Testis (tissue), 3 donors: Measurements from ENCODE around the gene PRKG1. TPM values are rescaled to one million over a fixed set of nuclear protein-coding genes. Genes with fewer than 3 reads are reported as not detected.
"Not testable (repeated sequence)": the region's sequence is repeated elsewhere in the genome, so short reads cannot be mapped to it uniquely, and the experiment has no call there.

Experiments used
- DNase-seq: peaks from one replicate; pipeline ENCODE4 v3.0.0-alpha.2; 2019
- H3K27ac ChIP-seq, 2 donors: fragments of 200-600 bp; sonication (generic); one replicate each; pipeline ENCODE4 v1.5.1; 2019
- H3K27me3 ChIP-seq: fragments of 200-600 bp; sonication (generic); one replicate; pipeline ENCODE4 v1.5.1; 2019
- H3K36me3 ChIP-seq: fragments of 200-600 bp; sonication (generic); one replicate; pipeline ENCODE4 v1.5.1; 2017; ENCODE audit warnings: low read depth; ENCODE audit errors: missing control alignments
- H3K4me1 ChIP-seq: fragments of 200-600 bp; sonication (generic); one replicate; pipeline ENCODE4 v1.5.1; 2019
- H3K4me3 ChIP-seq, 2 donors: fragments of 200-600 bp; sonication (generic); one replicate each; pipeline ENCODE4 v1.5.1; 2017 to 2019
- H3K9me3 ChIP-seq: fragments of 200-600 bp; sonication (generic); one replicate; pipeline ENCODE4 v1.5.1; 2017
- CTCF ChIP-seq, 3 experiments: fragments of 450-650 bp in 2 of 3; fragments of 200-600 bp in 1 of 3; sonication (generic) in 1 of 3; IDR thresholded peaks; one replicate each; pipeline ENCODE4 v1.5.1; 2016 to 2019; ENCODE audit warnings: antibody characterized with exemption in 3 of 3, mild to moderate bottlenecking in 2 of 3, moderate library complexity in 1 of 3
- POLR2A ChIP-seq: fragments of 450-650 bp; IDR thresholded peaks from one replicate; pipeline ENCODE4 v1.6.1; 2017; ENCODE audit warnings: antibody characterized with exemption, mild to moderate bottlenecking, moderate library complexity
- WGBS, 2 donors: methylation state at CpG; one replicate each; pipeline ENCODE4 v1.1.5; 2018; 5-methylcytosine and 5-hydroxymethylcytosine counted together
- intact Hi-C: fragments of 100-400 bp; cut with DNase I; formaldehyde crosslinking; loops from one replicate; pipeline ENCODE4 v1.15.1; 2023; ENCODE audit warnings: low total_unique reads
- polyA plus RNA-seq: library from polyadenylated mRNA; stranded (reverse); fragments of 350-450 nt; fragmentation: Illumina TruSeq; extraction: RNeasy Lipid Tissue Mini Kit (QIAGEN cat#74804); gene quantifications from one replicate; pipeline ENCODE4 v1.2.3, GENCODE V29; 2014; ENCODE audit warnings: low read depth, low replicate concordance; ENCODE audit not compliant: insufficient read depth
- total RNA-seq, 2 donors: library from RNA; depleted of rRNA; stranded (reverse); fragments of >200 nt; gene quantifications; one replicate each; pipeline ENCODE4 v1.2.3, GENCODE V29; 2016

The PRKG1 gene
- total and polyA plus RNA-seq, 3 donors from 2014 or later, result 6.3 to 15.3 (median 12.5) TPM

- no peak for DNase-seq
- intact Hi-C loops, result no loop called here
- TF ChIP-seq CTCF (IDR thresholded peaks at IDR 0.05) (no peak), POLR2A (no peak)
- H3K36me3 ChIP-seq, result no peaks in the 10 kb centered on the region
- H3K4me3 ChIP-seq, result no peak overlapping the region
- no peaks in the 10 kb centered on the region for H3K4me1 ChIP-seq
- 84 to 89% methylated on average over 1 of the region's 1 CpG for WGBS, 2 donors
- H3K27ac ChIP-seq, result no peak overlapping the region
- H3K27me3 ChIP-seq, result no peaks in the 10 kb centered on the region
- no peaks in the 10 kb centered on the region for H3K9me3 ChIP-seq
These were observed 1165.5 kb downstream of the PRKG1 start for GRCh38 chr10:52239771-52240170.

- 96 to 97% methylated on average over 2 of the region's 2 CpGs for WGBS, 2 donors
- Histone ChIP-seq H3K27ac (no peak overlapping the region), H3K9me3 (no peaks in the 10 kb centered on the region), H3K4me3 (no peak overlapping the region), H3K4me1 (no peaks in the 10 kb centered on the region), H3K36me3 (no peaks in the 10 kb centered on the region), H3K27me3 (no peaks in the 10 kb centered on the region)
- DNase-seq, result no peak
- TF ChIP-seq CTCF (IDR thresholded peaks at IDR 0.05) (no peak), POLR2A (no peak)
- intact Hi-C loops, result no loop called here
These were observed 1171.3 kb downstream of the PRKG1 start for GRCh38 chr10:52245547-52245946.

GRCh38 chr10:52247929-52248328 is 1173.6 kb downstream of the PRKG1 start:
- H3K4me3 ChIP-seq, H3K36me3 ChIP-seq, H3K4me1 ChIP-seq, H3K27me3 ChIP-seq, H3K9me3 ChIP-seq, H3K27ac ChIP-seq, DNase-seq, intact Hi-C loops: not testable (repeated sequence)
- 76 to 95% methylated on average over 7 of the region's 7 CpGs for WGBS, 2 donors

- WGBS, 2 donors, result 93 to 96% methylated on average over 4 of the region's 4 CpGs
- Histone ChIP-seq H3K27ac (no peak overlapping the region), H3K9me3 (no peaks in the 10 kb centered on the region), H3K27me3 (no peaks in the 10 kb centered on the region), H3K4me1 (no peaks in the 10 kb centered on the region), H3K36me3 (no peaks in the 10 kb centered on the region), H3K4me3 (no peak overlapping the region)
- TF ChIP-seq POLR2A, result no peak
- TF ChIP-seq CTCF (IDR thresholded peaks at IDR 0.05), result no peak
- intact Hi-C loops, result no loop called here
- DNase-seq, result no peak
These were observed 1174.5 kb downstream of the PRKG1 start for GRCh38 chr10:52248697-52249306.

GRCh38 chr10:52249850-52250395 is 1175.6 kb downstream of the PRKG1 start:
- no peaks in the 10 kb centered on the region for H3K36me3 ChIP-seq
- no peak for DNase-seq
- H3K27ac ChIP-seq, result no peak overlapping the region
- 76 to 86% methylated on average over 6 of the region's 6 CpGs for WGBS, 2 donors
- intact Hi-C loops, result no loop called here
- no peaks in the 10 kb centered on the region for H3K27me3 ChIP-seq
- no peak overlapping the region for H3K4me3 ChIP-seq
- H3K9me3 ChIP-seq, result no peaks in the 10 kb centered on the region
- TF ChIP-seq POLR2A, result no peak
- TF ChIP-seq CTCF (IDR thresholded peaks at IDR 0.05), result no peak
- no peaks in the 10 kb centered on the region for H3K4me1 ChIP-seq
